Neuronal stem cell (in vitro differentiated cells): ENCODE results near the gene ARL5A. TPM values are rescaled to one million over a fixed set of nuclear protein-coding genes. Genes with fewer than 3 reads are reported as not detected.
"Not testable (repeated sequence)": the region's sequence is repeated elsewhere in the genome, so short reads cannot be mapped to it uniquely, and the experiment has no call there.

Source experiments
- DNase-seq: peaks from one replicate; pipeline ENCODE4 v3.0.0-alpha.2; 2013; ENCODE audit warnings: low spot score
- H2AFZ ChIP-seq: one replicate; pipeline ENCODE4 v1.6.1; 2013; ENCODE audit warnings: mild to moderate bottlenecking, low read length, inconsistent platforms
- H2AK5ac ChIP-seq: 2 replicates; pipeline ENCODE4 v1.6.1; 2013; ENCODE audit warnings: low read depth, mild to moderate bottlenecking, inconsistent platforms, low read length, moderate library complexity, mixed read lengths
- H2BK120ac ChIP-seq: 2 replicates; pipeline ENCODE4 v1.6.1; 2013; ENCODE audit warnings: low read depth, mild to moderate bottlenecking, inconsistent platforms, low read length, moderate library complexity, mixed read lengths
- H2BK12ac ChIP-seq: one replicate; pipeline ENCODE4 v1.6.1; 2013; ENCODE audit warnings: low read length, inconsistent platforms
- H2BK15ac ChIP-seq: 2 replicates; pipeline ENCODE4 v1.6.1; 2013; ENCODE audit warnings: mild to moderate bottlenecking, low read length, inconsistent platforms, mixed read lengths
- H2BK5ac ChIP-seq: one replicate; pipeline ENCODE4 v1.6.1; 2013; ENCODE audit warnings: inconsistent platforms, mild to moderate bottlenecking, low read length, moderate library complexity
- H3K14ac ChIP-seq: one replicate; pipeline ENCODE4 v1.6.1; 2013; ENCODE audit warnings: low read length, inconsistent platforms
- H3K18ac ChIP-seq: 2 replicates; pipeline ENCODE4 v1.6.1; 2013; ENCODE audit warnings: low read length, inconsistent platforms
- H3K23ac ChIP-seq: 2 replicates; pipeline ENCODE4 v1.6.1; 2013; ENCODE audit warnings: low read depth, mild to moderate bottlenecking, mixed read lengths, low read length, inconsistent platforms; ENCODE audit not compliant: poor library complexity
- H3K27ac ChIP-seq: replicated peaks from 3 replicates; pipeline ENCODE4 v1.5.1; 2013; ENCODE audit warnings: low read length, inconsistent platforms
- H3K27me3 ChIP-seq, 3 experiments: 2 replicates each; pipeline ENCODE4 v1.6.1; 2013; ENCODE audit warnings: low read length in 3 of 3, mild to moderate bottlenecking in 2 of 3, inconsistent platforms in 1 of 3, low read depth in 1 of 3, mixed read lengths in 1 of 3, moderate library complexity in 1 of 3; ENCODE audit not compliant: control insufficient read depth in 3 of 3, insufficient read depth in 3 of 3
- H3K36me3 ChIP-seq, 2 donors: replicated peaks in 1 of 2; 2 replicates each; pipeline ENCODE4 v1.6.1; 2013; ENCODE audit warnings: low read length in 2 of 2; ENCODE audit not compliant: control insufficient read depth in 2 of 2, insufficient read depth in 2 of 2
- H3K4ac ChIP-seq: 2 replicates; pipeline ENCODE4 v1.6.1; 2013; ENCODE audit warnings: inconsistent platforms, mild to moderate bottlenecking, low read length, moderate library complexity
- H3K4me1 ChIP-seq, 2 donors: 1 replicate in 1 of 2; 2 replicates in 1 of 2; pipeline ENCODE4 v1.6.1; 2013; ENCODE audit warnings: low read length in 2 of 2, low read depth in 1 of 2; ENCODE audit not compliant: control insufficient read depth in 2 of 2, insufficient read depth in 1 of 2
- H3K4me2 ChIP-seq: one replicate; pipeline ENCODE4 v1.6.1; 2013; ENCODE audit warnings: mild to moderate bottlenecking, low read length, inconsistent platforms; ENCODE audit not compliant: insufficient read depth, poor library complexity, severe bottlenecking
- H3K4me3 ChIP-seq, 2 donors: 2 replicates each; pipeline ENCODE4 v1.5.1; 2013; ENCODE audit warnings: low read length in 2 of 2, mild to moderate bottlenecking in 2 of 2, inconsistent platforms in 1 of 2, moderate library complexity in 1 of 2
- H3K79me1 ChIP-seq: one replicate; pipeline ENCODE4 v1.6.1; 2013; ENCODE audit warnings: low read depth, mild to moderate bottlenecking, inconsistent platforms, low read length, moderate library complexity
- H3K9ac ChIP-seq: one replicate; pipeline ENCODE4 v1.6.1; 2013; ENCODE audit warnings: mild to moderate bottlenecking, low read depth, low read length, inconsistent platforms; ENCODE audit not compliant: poor library complexity
- H3K9me3 ChIP-seq, 2 donors: replicated peaks in 1 of 2; 2 replicates each; pipeline versions ENCODE3 to v1.6.1; 2013; ENCODE audit warnings: low read length in 2 of 2, mild to moderate bottlenecking in 2 of 2, inconsistent platforms in 1 of 2, low read depth in 1 of 2, mixed read lengths in 1 of 2, moderate library complexity in 1 of 2; ENCODE audit not compliant: control insufficient read depth in 2 of 2, insufficient read depth in 1 of 2
- H4K8ac ChIP-seq: one replicate; pipeline ENCODE4 v1.6.1; 2013; ENCODE audit warnings: low read depth, mild to moderate bottlenecking, inconsistent platforms, low read length, moderate library complexity
- H4K91ac ChIP-seq: one replicate; pipeline ENCODE4 v1.6.1; 2013; ENCODE audit warnings: low read length, low read depth, mild to moderate bottlenecking, inconsistent platforms; ENCODE audit not compliant: poor library complexity
- WGBS, 2 donors: extraction: QIAGEN DNeasy Blood & Tissue Kit; methylation state at CpG; one replicate each; pipeline ENCODE4 v1.1.7; 2013; ENCODE audit warnings: missing lambda C conversion rate in 2 of 2, mixed read lengths in 1 of 2; ENCODE audit not compliant: insufficient read length in 2 of 2, insufficient replicate concordance in 1 of 2; ENCODE audit errors: extremely low coverage in 2 of 2; 5-methylcytosine and 5-hydroxymethylcytosine counted together
- polyA plus RNA-seq, 2 experiments: library from polyadenylated mRNA; stranded (reverse); fragments of 200-250 nt; gene quantifications; one replicate each; pipeline ENCODE4 v1.2.3, GENCODE V29; 2013

Gene ARL5A
- 50.0 TPM for polyA plus RNA-seq (2013, experiment 1 of 2)
- polyA plus RNA-seq (2013, experiment 2 of 2), result 49.6 TPM

- no peak within 1 kb of the TSS for H4K8ac ChIP-seq
- H3K4me2 ChIP-seq, result peak within 1 kb of the TSS; percentile 78
- DNase-seq, result peak; percentile 96
- H4K91ac ChIP-seq, result no peak within 1 kb of the TSS
- H3K27ac ChIP-seq, result no peak within 1 kb of the TSS
- peak within 1 kb of the TSS; percentile 84 for H2AFZ ChIP-seq
- peaks cover 3% of the 10 kb centered on the region for H3K79me1 ChIP-seq
- H2AK5ac ChIP-seq, result peak within 1 kb of the TSS; percentile 77
- no peak within 1 kb of the TSS for H2BK12ac ChIP-seq
- H3K4ac ChIP-seq, result no peak within 1 kb of the TSS
- peaks cover 8 to 9% of the 10 kb centered on the region in 2 donors for H3K4me1 ChIP-seq
- peak within 1 kb of the TSS; percentile 95 for H2BK5ac ChIP-seq
- H3K27me3 ChIP-seq, result no peaks in the 10 kb centered on the region
- peak within 1 kb of the TSS; percentile 99 for H3K23ac ChIP-seq
- H3K9ac ChIP-seq, result peak within 1 kb of the TSS; percentile 98
- H2BK120ac ChIP-seq, result peak within 1 kb of the TSS; percentile 77
- H3K18ac ChIP-seq, result peak within 1 kb of the TSS; percentile 99
- H3K36me3 ChIP-seq, result peaks cover 0 to 9% of the 10 kb centered on the region in 2 donors
- no peak within 1 kb of the TSS for H2BK15ac ChIP-seq
- no CpG with 5 or more reads among the region's 64 CpGs for WGBS, 2 donors
- no peaks in the 10 kb centered on the region for H3K9me3 ChIP-seq
- H3K14ac ChIP-seq, result peak within 1 kb of the TSS; percentile 92
- peak within 1 kb of the TSS; percentile 92 to 98 for H3K4me3 ChIP-seq
Measured at GRCh38 chr2:151828143-151828889, at the start of gene ARL5A. TSS of gene ARL5A (minus strand) at chr2:151828421. CDS start at chr2:151828176, 245 bp downstream.

DNA sequence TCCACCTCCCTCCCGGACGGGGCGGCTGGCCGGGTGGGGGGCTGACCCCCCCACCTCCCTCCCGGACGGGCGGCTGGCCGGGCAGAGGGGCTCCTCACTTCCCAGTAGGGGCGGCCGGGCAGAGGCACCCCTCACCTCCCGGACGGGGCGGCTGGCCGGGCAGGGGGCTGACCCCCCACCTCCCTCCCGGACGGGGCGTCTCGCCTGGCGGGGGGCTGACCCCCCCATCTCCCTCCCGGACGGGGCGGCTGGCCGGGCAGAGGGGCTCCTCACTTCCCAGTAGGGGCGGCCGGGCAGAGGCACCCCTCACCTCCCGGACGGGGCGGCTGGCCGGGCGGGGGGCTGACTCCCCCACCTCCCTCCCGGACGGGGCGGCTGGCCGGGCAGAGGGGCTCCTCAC, 47.4 kb upstream of the ARL5A start:
- not testable (repeated sequence) for H3K9ac ChIP-seq, DNase-seq, H3K18ac ChIP-seq, H3K14ac ChIP-seq, H3K4me1 ChIP-seq, H3K27me3 ChIP-seq, H3K27ac ChIP-seq, H2BK12ac ChIP-seq, H3K4ac ChIP-seq, H2AK5ac ChIP-seq, H3K23ac ChIP-seq, H4K91ac ChIP-seq, H3K4me2 ChIP-seq, H3K4me3 ChIP-seq, H2AFZ ChIP-seq, H3K9me3 ChIP-seq, H2BK5ac ChIP-seq, H2BK15ac ChIP-seq, H3K79me1 ChIP-seq, H2BK120ac ChIP-seq, H4K8ac ChIP-seq
- H3K36me3 ChIP-seq, result peaks cover 5 to 22% of the 10 kb centered on the region in 2 donors
- no CpG with 5 or more reads among the region's 34 CpGs for WGBS, 2 donors

DNA sequence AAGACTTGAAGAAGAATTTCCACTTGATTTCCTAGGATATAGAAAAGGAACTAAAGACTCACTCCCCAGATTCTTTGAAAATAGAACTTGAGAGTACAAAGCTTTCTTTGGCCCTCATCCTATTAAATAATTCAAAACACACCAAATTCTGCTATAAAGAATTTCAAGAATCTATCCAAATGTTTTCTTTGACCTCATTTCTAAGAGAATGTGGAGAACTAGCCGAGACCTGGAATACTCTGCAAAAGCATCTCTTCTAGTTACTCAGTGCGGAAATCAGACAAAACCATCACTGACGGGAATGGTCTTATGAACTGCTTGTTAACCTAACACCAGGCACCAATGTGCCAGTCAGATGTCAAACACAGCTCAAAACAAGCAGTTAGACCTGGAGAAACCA, 44.2 kb upstream of the ARL5A start:
- Histone ChIP-seq H3K27me3 (no peaks in the 10 kb centered on the region), H3K4me3 (no peak overlapping the region), H3K23ac (no peak overlapping the region), H2BK120ac (no peak overlapping the region), H2AK5ac (no peak overlapping the region), H2BK12ac (no peak overlapping the region), H2BK15ac (no peak overlapping the region), H3K4me2 (no peak overlapping the region), H3K4me1 (peaks cover 2 to 4% of the 10 kb centered on the region in 2 donors), H2AFZ (no peak overlapping the region), H3K14ac (no peak overlapping the region), H3K4ac (no peak overlapping the region), H3K18ac (no peak overlapping the region), H3K27ac (no peak overlapping the region), H4K8ac (no peak overlapping the region), H4K91ac (no peak overlapping the region), H3K9ac (no peak overlapping the region), H3K79me1 (no peaks in the 10 kb centered on the region), H3K9me3 (peaks cover 2 to 4% of the 10 kb centered on the region in 2 donors), H3K36me3 (peaks cover 2 to 11% of the 10 kb centered on the region in 2 donors), H2BK5ac (no peak overlapping the region)
- DNase-seq, result no peak
- WGBS, 2 donors, result no CpG with 5 or more reads among the region's 3 CpGs

- Histone ChIP-seq H3K4me2 (no peak overlapping the region), H2AK5ac (no peak overlapping the region), H3K4me3 (no peak overlapping the region), H3K9ac (no peak overlapping the region), H3K4me1 (peaks cover 2% of the 10 kb centered on the region in 2 donors), H3K23ac (no peak overlapping the region), H2AFZ (no peak overlapping the region), H3K9me3 (no peaks in the 10 kb centered on the region), H2BK12ac (no peak overlapping the region), H3K36me3 (peaks cover 0 to 9% of the 10 kb centered on the region in 2 donors), H4K8ac (no peak overlapping the region), H2BK120ac (no peak overlapping the region), H4K91ac (no peak overlapping the region), H3K14ac (no peak overlapping the region), H3K18ac (peak overlapping the region; percentile 13), H3K27ac (no peak overlapping the region), H3K79me1 (no peaks in the 10 kb centered on the region), H3K27me3 (no peaks in the 10 kb centered on the region), H2BK15ac (no peak overlapping the region), H2BK5ac (no peak overlapping the region), H3K4ac (no peak overlapping the region)
- WGBS, 2 donors, result no CpG with 5 or more reads among the region's 5 CpGs
- DNase-seq, result no peak
Measured at GRCh38 chr2:151869291-151869690, 41.1 kb upstream of the ARL5A start.
